ENCODE results near the gene DPYD. TPM values are rescaled to one million over a fixed set of nuclear protein-coding genes. Genes with fewer than 3 reads are reported as not detected.

The DPYD gene
- total and polyA plus RNA-seq, 9 of the 15 experiments (the other 6 are each of a cell fraction or from before 2014, with no cell fraction given), result 0.03 to 0.25 (median 0.08) TPM; not detected in 2

DNA sequence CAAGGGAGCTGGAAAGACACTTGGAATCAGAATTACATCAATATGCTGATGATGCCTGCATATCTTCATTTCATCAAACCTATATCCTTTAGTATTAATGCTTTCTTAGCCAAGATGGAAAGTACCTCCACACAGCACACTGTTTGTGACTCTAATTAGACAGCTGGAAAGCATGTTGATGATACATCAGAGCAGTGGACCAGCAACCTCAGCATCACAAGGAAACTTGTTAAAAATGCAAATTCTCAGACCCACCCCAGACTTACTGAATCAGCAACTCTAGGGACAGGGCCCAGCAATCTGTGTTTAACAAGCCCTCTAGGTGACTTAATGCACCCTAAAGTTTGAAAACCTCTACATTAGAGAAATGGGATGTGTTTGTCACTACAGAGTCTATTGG lies 332.1 kb downstream of the DPYD start (continued):
- no peak for TF ChIP-seq ZNF197 (CRISPR knock-in tag; IDR thresholded peaks at IDR 0.05; ENCODE audit: low read depth)

DNA sequence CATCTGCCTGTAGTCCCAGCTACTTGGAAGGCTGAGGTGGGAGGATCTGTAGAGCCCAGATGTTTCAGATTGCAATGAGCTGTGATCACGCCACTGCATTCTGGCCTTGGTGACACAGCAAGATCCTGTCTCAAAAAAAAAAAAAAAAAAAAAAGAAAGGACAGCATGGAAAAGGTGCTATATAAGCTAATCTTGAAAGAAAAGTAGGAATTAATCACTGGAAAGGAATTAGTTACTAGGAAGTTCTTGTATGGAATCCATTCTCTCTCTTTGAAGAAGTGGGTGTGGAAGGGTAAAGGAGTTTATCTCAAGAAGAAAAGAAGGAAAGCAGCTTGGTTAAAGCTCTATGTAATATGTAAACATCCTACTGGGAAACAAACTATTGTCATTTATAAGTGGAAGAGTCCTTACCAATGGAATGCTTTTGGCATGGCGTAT lies 339.2 kb downstream of the DPYD start:
- ATAC-seq (no peak), DNase-seq (ENCODE audit: extremely low read depth in 1 of 4, low spot score in 3 of 4) (no peak), FAIRE-seq (no peak)
- in situ Hi-C loops (cut with MboI), result no loop called here
- no TSS peak for BruUV-seq (replicated peaks)
- H3K9ac ChIP-seq (ENCODE audit: insufficient read depth in 1 of 2, low read depth in 2 of 2, low read length in 2 of 2), result no peak overlapping the region
- intact Hi-C loops (cut with micrococcal nuclease), result no loop called here
- H3K9me1 ChIP-seq (ENCODE audit: control insufficient read depth, insufficient read depth, low read length), result no peaks in the 10 kb centered on the region
- H3K4me1 ChIP-seq (replicated peaks in 1 of 2; ENCODE audit: control insufficient read depth in 2 of 2, insufficient read depth in 2 of 2, low read length in 2 of 2), result no peaks in the 10 kb centered on the region
- no peaks in the 10 kb centered on the region for H3K79me2 ChIP-seq (ENCODE audit: control insufficient read depth, insufficient read depth, low read length)
- no peak overlapping the region for H3K27ac ChIP-seq (ENCODE audit: extremely low read depth, low read depth, low read length)
- CTCF ChIA-PET (ENCODE audit: low intra/inter-chr PET ratio), result no interaction called here
- TF ChIP-seq DPF2 (IDR thresholded peaks at IDR 0.05) (no peak), ZNF764 (CRISPR knock-in tag; IDR thresholded peaks at IDR 0.05; ENCODE audit: low read depth) (no peak), ZBTB7A (IDR thresholded peaks at IDR 0.05; ENCODE audit: borderline replicate concordance, control insufficient read depth, low read depth, low read length) (no peak), SIRT6 (IDR thresholded peaks at IDR 0.05; ENCODE audit: low read depth, low read length) (no peak), MEF2D (tag; conservative IDR thresholded peaks at IDR 0.05; ENCODE audit: low read depth) (no peak), EGR1 (conservative IDR thresholded peaks at IDR 0.05) (no peak)
- TF ChIP-seq, protein P1, sequence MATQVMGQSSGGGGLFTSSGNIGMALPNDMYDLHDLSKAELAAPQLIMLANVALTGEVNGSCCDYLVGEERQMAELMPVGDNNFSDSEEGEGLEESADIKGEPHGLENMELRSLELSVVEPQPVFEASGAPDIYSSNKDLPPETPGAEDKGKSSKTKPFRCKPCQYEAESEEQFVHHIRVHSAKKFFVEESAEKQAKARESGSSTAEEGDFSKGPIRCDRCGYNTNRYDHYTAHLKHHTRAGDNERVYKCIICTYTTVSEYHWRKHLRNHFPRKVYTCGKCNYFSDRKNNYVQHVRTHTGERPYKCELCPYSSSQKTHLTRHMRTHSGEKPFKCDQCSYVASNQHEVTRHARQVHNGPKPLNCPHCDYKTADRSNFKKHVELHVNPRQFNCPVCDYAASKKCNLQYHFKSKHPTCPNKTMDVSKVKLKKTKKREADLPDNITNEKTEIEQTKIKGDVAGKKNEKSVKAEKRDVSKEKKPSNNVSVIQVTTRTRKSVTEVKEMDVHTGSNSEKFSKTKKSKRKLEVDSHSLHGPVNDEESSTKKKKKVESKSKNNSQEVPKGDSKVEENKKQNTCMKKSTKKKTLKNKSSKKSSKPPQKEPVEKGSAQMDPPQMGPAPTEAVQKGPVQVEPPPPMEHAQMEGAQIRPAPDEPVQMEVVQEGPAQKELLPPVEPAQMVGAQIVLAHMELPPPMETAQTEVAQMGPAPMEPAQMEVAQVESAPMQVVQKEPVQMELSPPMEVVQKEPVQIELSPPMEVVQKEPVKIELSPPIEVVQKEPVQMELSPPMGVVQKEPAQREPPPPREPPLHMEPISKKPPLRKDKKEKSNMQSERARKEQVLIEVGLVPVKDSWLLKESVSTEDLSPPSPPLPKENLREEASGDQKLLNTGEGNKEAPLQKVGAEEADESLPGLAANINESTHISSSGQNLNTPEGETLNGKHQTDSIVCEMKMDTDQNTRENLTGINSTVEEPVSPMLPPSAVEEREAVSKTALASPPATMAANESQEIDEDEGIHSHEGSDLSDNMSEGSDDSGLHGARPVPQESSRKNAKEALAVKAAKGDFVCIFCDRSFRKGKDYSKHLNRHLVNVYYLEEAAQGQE (IDR thresholded peaks at IDR 0.05; ENCODE audit: borderline replicate concordance), result no peak
- TF ChIP-seq, protein P1 (CRISPR knock-in tag; IDR thresholded peaks at IDR 0.05; ENCODE audit: low read depth), result no peak
- POLR2A ChIA-PET, result no interaction called here
- 0 out of 2 replicates have a peak, but pooled peaks cover 2% of the 10 kb centered on the region for H3K9me3 ChIP-seq (replicated peaks; ENCODE audit: control insufficient read depth, insufficient read depth, low read depth, low read length)
- no peak overlapping the region for H3K4me2 ChIP-seq (ENCODE audit: insufficient read depth, low read length)
- no peaks in the 10 kb centered on the region for H3K27me3 ChIP-seq (ENCODE audit: control insufficient read depth in 2 of 2, insufficient read depth in 2 of 2, low read length in 2 of 2)
- no peaks in the 10 kb centered on the region for H4K20me1 ChIP-seq (replicated peaks; ENCODE audit: control insufficient read depth, insufficient read depth, low read length)
- no peak overlapping the region for H3K4me3 ChIP-seq
- H3K36me3 ChIP-seq (ENCODE audit: control insufficient read depth, insufficient read depth, low read length), result no peaks in the 10 kb centered on the region
- WGBS (ENCODE audit: insufficient coverage, low coverage, missing lambda C conversion rate), result 3% methylated on average over 2 of the region's 2 CpGs
- H2AFZ ChIP-seq (ENCODE audit: low read depth, low read length), result no peak overlapping the region
